GM21528 (cell line): ENCODE data around the gene NLGN1.
"Not testable (repeated sequence)": the region's sequence is repeated elsewhere in the genome, so short reads cannot be mapped to it uniquely, and the experiment has no call there.

Experiments used
- ATAC-seq: cut with Tn5 transposase; IDR thresholded peaks from one replicate; pipeline ENCODE4 v1.9.1; 2021; ENCODE audit warnings: mild to moderate bottlenecking, moderate library complexity; ENCODE audit not compliant: unreplicated experiment, low FRiP score

NLGN1 gene

GRCh38 chr3:174197416-174197815 lies 799.9 kb downstream of the NLGN1 start:
- no peak for ATAC-seq

- no peak for ATAC-seq
Measured at GRCh38 chr3:174198199-174198598, 800.7 kb downstream of the NLGN1 start.

- no peak for ATAC-seq
Measured at GRCh38 chr3:174199696-174200095, 802.2 kb downstream of the NLGN1 start.

- no peak for ATAC-seq
Measured at GRCh38 chr3:174202116-174202515, 804.6 kb downstream of the NLGN1 start.

- ATAC-seq: no peak
Measured at GRCh38 chr3:174202561-174202960, 805.0 kb downstream of the NLGN1 start.

GRCh38 chr3:174204765-174205164 lies 807.2 kb downstream of the NLGN1 start:
- no peak for ATAC-seq

GRCh38 chr3:174206607-174207192 lies 809.2 kb downstream of the NLGN1 start:
- ATAC-seq: no peak

- ATAC-seq: no peak
Measured at GRCh38 chr3:174208161-174208560, 810.6 kb downstream of the NLGN1 start.

GRCh38 chr3:174211896-174212295 lies 814.4 kb downstream of the NLGN1 start:
- ATAC-seq: not testable (repeated sequence)

- no peak for ATAC-seq
Measured at GRCh38 chr3:174215456-174215855, 817.9 kb downstream of the NLGN1 start.

GRCh38 chr3:174216019-174216418 lies 818.5 kb downstream of the NLGN1 start:
- ATAC-seq: no peak

- no peak for ATAC-seq
Measured at GRCh38 chr3:174216946-174217718, 819.6 kb downstream of the NLGN1 start.

GRCh38 chr3:174218016-174218415 lies 820.5 kb downstream of the NLGN1 start:
- no peak for ATAC-seq

- no peak for ATAC-seq
Measured at GRCh38 chr3:174219738-174220137, 822.2 kb downstream of the NLGN1 start.

GRCh38 chr3:174220775-174221554 lies 823.4 kb downstream of the NLGN1 start:
- no peak for ATAC-seq

GRCh38 chr3:174223042-174223441 lies 825.5 kb downstream of the NLGN1 start:
- no peak for ATAC-seq

GRCh38 chr3:174223626-174224025 lies 826.1 kb downstream of the NLGN1 start:
- ATAC-seq: no peak

GRCh38 chr3:174229916-174230315 lies 832.4 kb downstream of the NLGN1 start:
- ATAC-seq: no peak

- ATAC-seq: not testable (repeated sequence)
Measured at GRCh38 chr3:174232028-174232657, 834.6 kb downstream of the NLGN1 start.

- no peak for ATAC-seq
Measured at GRCh38 chr3:174232658-174233429, 835.3 kb downstream of the NLGN1 start.
